ENCODE measurements around the gene FPR3.

Gene FPR3
- total RNA-seq: 0 reads per million in 9 experiments

GRCh38 chr19:51794885-51795490, at the start of gene FPR3:
Gene FPR3, plus strand, starts transcription at chr19:51795157. Its CDS starts 28,592 bp downstream, at chr19:51823749.
- Mint-ChIP-seq H3K36me3 (ENCODE audit: insufficient read depth) (no peaks in the 10 kb centered on the region), H3K4me3 (no peak within 1 kb of the TSS), H3K4me1 (ENCODE audit: low read depth in 2 of 2) (no peaks in the 10 kb centered on the region), H3K27ac (no peak within 1 kb of the TSS), H3K9me3 (peaks cover 10 to 34% of the 10 kb centered on the region in 2 donors), H3K27me3 (peaks cover 4 to 25% of the 10 kb centered on the region in 2 donors)
- ATAC-seq (replicated peaks) (no peak), DNase-seq (no peak)

GRCh38 chr19:51746731-51747130, 48.2 kb upstream of the FPR3 start:
- H3K9me3 Mint-ChIP-seq: peaks cover 0 to 2% of the 10 kb centered on the region in 2 donors
- no peak for ATAC-seq (replicated peaks)
- no peak overlapping the region for H3K4me3 Mint-ChIP-seq
- no peak for DNase-seq
- no peaks in the 10 kb centered on the region for H3K4me1 Mint-ChIP-seq (ENCODE audit: low read depth in 2 of 2)
- H3K27ac Mint-ChIP-seq: no peak overlapping the region
- peaks cover 0 to 12% of the 10 kb centered on the region in 2 donors for H3K27me3 Mint-ChIP-seq
- H3K36me3 Mint-ChIP-seq (ENCODE audit: insufficient read depth): peaks cover 3% of the 10 kb centered on the region

- Mint-ChIP-seq H3K4me3 (no peak overlapping the region), H3K27me3 (peaks cover 0 to 1% of the 10 kb centered on the region in 2 donors), H3K27ac (no peak overlapping the region), H3K4me1 (ENCODE audit: low read depth in 2 of 2) (no peaks in the 10 kb centered on the region), H3K9me3 (peaks cover under 1 to 2% of the 10 kb centered on the region in 2 donors), H3K36me3 (ENCODE audit: insufficient read depth) (peaks cover 3% of the 10 kb centered on the region)
- ATAC-seq (replicated peaks): no peak
- DNase-seq: no peak
These were observed 45.0 kb upstream of the FPR3 start for GRCh38 chr19:51749979-51750378.

GRCh38 chr19:51750400-51751094, 44.4 kb upstream of the FPR3 start:
- no peak for ATAC-seq (replicated peaks)
- no peak overlapping the region for H3K27ac Mint-ChIP-seq
- no peak overlapping the region for H3K4me3 Mint-ChIP-seq
- peaks cover 3% of the 10 kb centered on the region for H3K36me3 Mint-ChIP-seq (ENCODE audit: insufficient read depth)
- H3K9me3 Mint-ChIP-seq: peaks cover 2 to 6% of the 10 kb centered on the region in 2 donors
- DNase-seq: no peak
- H3K27me3 Mint-ChIP-seq: peaks cover 0 to 7% of the 10 kb centered on the region in 2 donors
- H3K4me1 Mint-ChIP-seq (ENCODE audit: low read depth in 2 of 2): no peaks in the 10 kb centered on the region

- H3K9me3 Mint-ChIP-seq: peaks cover 2 to 10% of the 10 kb centered on the region in 2 donors
- H3K36me3 Mint-ChIP-seq (ENCODE audit: insufficient read depth): peaks cover 3% of the 10 kb centered on the region
- no peaks in the 10 kb centered on the region for H3K4me1 Mint-ChIP-seq (ENCODE audit: low read depth in 2 of 2)
- DNase-seq (no peak), ATAC-seq (replicated peaks) (no peak)
- H3K27ac Mint-ChIP-seq: no peak within 1 kb of the TSS
- H3K27me3 Mint-ChIP-seq: peaks cover 4 to 10% of the 10 kb centered on the region in 2 donors
- no peak within 1 kb of the TSS for H3K4me3 Mint-ChIP-seq
These were observed 43.3 kb upstream of the FPR3 start, which contains the start of gene FPR1 for GRCh38 chr19:51751655-51752054. Gene FPR1, minus strand, starts transcription at chr19:51751878. Its CDS starts 4,884 bp downstream, at chr19:51746994.

- ATAC-seq (replicated peaks) (no peak), DNase-seq (no peak)
- peaks cover 4 to 10% of the 10 kb centered on the region in 2 donors for H3K9me3 Mint-ChIP-seq
- peaks cover 6 to 16% of the 10 kb centered on the region in 2 donors for H3K27me3 Mint-ChIP-seq
- no peak overlapping the region for H3K27ac Mint-ChIP-seq
- no peak overlapping the region for H3K4me3 Mint-ChIP-seq
- no peaks in the 10 kb centered on the region for H3K36me3 Mint-ChIP-seq (ENCODE audit: insufficient read depth)
- no peaks in the 10 kb centered on the region for H3K4me1 Mint-ChIP-seq (ENCODE audit: low read depth in 2 of 2)
These were observed 40.8 kb upstream of the FPR3 start for GRCh38 chr19:51754109-51754508.

GRCh38 chr19:51754770-51755169, 40.2 kb upstream of the FPR3 start:
- Mint-ChIP-seq H3K4me1 (ENCODE audit: low read depth in 2 of 2) (no peaks in the 10 kb centered on the region), H3K27me3 (peaks cover 6 to 16% of the 10 kb centered on the region in 2 donors), H3K4me3 (no peak overlapping the region), H3K36me3 (ENCODE audit: insufficient read depth) (no peaks in the 10 kb centered on the region), H3K9me3 (peaks cover 4 to 10% of the 10 kb centered on the region in 2 donors), H3K27ac (no peak overlapping the region)
- ATAC-seq (replicated peaks): no peak
- DNase-seq: no peak

- ATAC-seq (replicated peaks) (no peak), DNase-seq (no peak)
- H3K27me3 Mint-ChIP-seq: peaks cover 6 to 16% of the 10 kb centered on the region in 2 donors
- no peak overlapping the region for H3K27ac Mint-ChIP-seq
- no peaks in the 10 kb centered on the region for H3K4me1 Mint-ChIP-seq (ENCODE audit: low read depth in 2 of 2)
- H3K9me3 Mint-ChIP-seq: peaks cover 4 to 10% of the 10 kb centered on the region in 2 donors
- no peaks in the 10 kb centered on the region for H3K36me3 Mint-ChIP-seq (ENCODE audit: insufficient read depth)
- no peak overlapping the region for H3K4me3 Mint-ChIP-seq
These were observed 39.4 kb upstream of the FPR3 start for GRCh38 chr19:51755571-51755970.

- Mint-ChIP-seq H3K27ac (no peak within 1 kb of the TSS), H3K9me3 (peaks cover 9 to 12% of the 10 kb centered on the region in 2 donors), H3K36me3 (ENCODE audit: insufficient read depth) (no peaks in the 10 kb centered on the region), H3K4me1 (ENCODE audit: low read depth in 2 of 2) (no peaks in the 10 kb centered on the region), H3K4me3 (no peak within 1 kb of the TSS), H3K27me3 (peaks cover 26 to 35% of the 10 kb centered on the region in 2 donors)
- ATAC-seq (replicated peaks) (no peak), DNase-seq (no peak)
These were observed 34.1 kb upstream of the FPR3 start, which contains the start of gene FPR2 for GRCh38 chr19:51760697-51761356. Gene FPR2, plus strand, starts transcription at chr19:51761180. Its CDS starts 7,479 bp downstream, at chr19:51768659.

GRCh38 chr19:51761696-51762095, 33.3 kb upstream of the FPR3 start:
- Mint-ChIP-seq H3K4me3 (no peak overlapping the region), H3K9me3 (peaks cover 9 to 11% of the 10 kb centered on the region in 2 donors), H3K36me3 (ENCODE audit: insufficient read depth) (no peaks in the 10 kb centered on the region), H3K4me1 (ENCODE audit: low read depth in 2 of 2) (no peaks in the 10 kb centered on the region), H3K27me3 (peaks cover 24 to 31% of the 10 kb centered on the region in 2 donors), H3K27ac (no peak overlapping the region)
- no peak for DNase-seq
- ATAC-seq (replicated peaks): no peak

GRCh38 chr19:51765086-51765485, 29.9 kb upstream of the FPR3 start:
- Mint-ChIP-seq H3K27ac (no peak overlapping the region), H3K27me3 (peaks cover 31 to 41% of the 10 kb centered on the region in 2 donors)

GRCh38 chr19:51766461-51766860, 28.5 kb upstream of the FPR3 start:
- DNase-seq (no peak), ATAC-seq (replicated peaks) (no peak)
- Mint-ChIP-seq H3K9me3 (peaks cover 8 to 11% of the 10 kb centered on the region in 2 donors), H3K4me1 (ENCODE audit: low read depth in 2 of 2) (no peaks in the 10 kb centered on the region), H3K27me3 (peaks cover 33 to 44% of the 10 kb centered on the region in 2 donors), H3K4me3 (no peak overlapping the region), H3K27ac (no peak overlapping the region), H3K36me3 (ENCODE audit: insufficient read depth) (no peaks in the 10 kb centered on the region)

More at GRCh38 chr19:51765086-51765485, 29.9 kb upstream of the FPR3 start:
- no peaks in the 10 kb centered on the region for H3K4me1 Mint-ChIP-seq (ENCODE audit: low read depth in 2 of 2)
- ATAC-seq (replicated peaks) (no peak), DNase-seq (no peak)
- no peaks in the 10 kb centered on the region for H3K36me3 Mint-ChIP-seq (ENCODE audit: insufficient read depth)
- H3K9me3 Mint-ChIP-seq: peaks cover 8 to 11% of the 10 kb centered on the region in 2 donors
- H3K4me3 Mint-ChIP-seq: no peak overlapping the region

GRCh38 chr19:51771376-51772130, 23.4 kb upstream of the FPR3 start:
- DNase-seq: no peak
- peaks cover 6% of the 10 kb centered on the region in 2 donors for H3K9me3 Mint-ChIP-seq
- no peaks in the 10 kb centered on the region for H3K36me3 Mint-ChIP-seq (ENCODE audit: insufficient read depth)
- no peaks in the 10 kb centered on the region for H3K4me1 Mint-ChIP-seq (ENCODE audit: low read depth in 2 of 2)
- H3K27me3 Mint-ChIP-seq: peaks cover 45 to 55% of the 10 kb centered on the region in 2 donors
- ATAC-seq (replicated peaks): no peak
- no peak overlapping the region for H3K27ac Mint-ChIP-seq
- H3K4me3 Mint-ChIP-seq: no peak overlapping the region

Measured in effector memory CD8-positive, alpha-beta T cell (primary cell).